HG03521 (cell line): ENCODE measurements around the gene SERPINH1.

Source experiments
- ATAC-seq: cut with Tn5 transposase; IDR thresholded peaks from one replicate; pipeline ENCODE4 v1.9.1; 2021; ENCODE audit warnings: mild to moderate bottlenecking, moderate library complexity; ENCODE audit not compliant: unreplicated experiment

SERPINH1 gene

GRCh38 chr11:75562048-75562835 lies at the start of gene SERPINH1:
Gene SERPINH1, plus strand, starts transcription at chr11:75562253. Its CDS starts 4,097 bp downstream, at chr11:75566350.
- ATAC-seq: peak; percentile 59

DNA sequence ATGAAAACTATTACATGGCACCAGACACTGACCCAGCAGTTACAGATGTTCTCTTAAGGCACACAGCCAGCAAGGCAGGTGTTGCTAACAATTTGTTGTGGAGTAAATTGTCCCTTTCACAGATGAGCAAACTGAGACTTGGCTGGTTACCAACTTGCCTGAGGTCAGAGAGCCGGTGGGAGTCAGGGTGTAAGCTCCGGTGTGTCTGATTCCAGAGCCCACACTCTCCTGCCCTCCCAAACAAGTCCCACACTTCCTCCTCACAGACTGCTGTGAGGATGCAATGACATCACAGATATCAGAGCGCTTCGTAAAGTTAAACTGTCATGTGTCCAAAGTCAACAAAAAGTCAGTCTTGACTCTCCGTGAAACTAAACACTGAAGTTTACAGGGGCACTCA lies 48.8 kb upstream of the SERPINH1 start:
- ATAC-seq: no peak

GRCh38 chr11:75514596-75514995 lies 47.5 kb upstream of the SERPINH1 start:
- no peak for ATAC-seq

GRCh38 chr11:75516140-75516539 lies 45.9 kb upstream of the SERPINH1 start:
- ATAC-seq: no peak

GRCh38 chr11:75516886-75517285 lies 45.2 kb upstream of the SERPINH1 start:
- ATAC-seq: no peak

DNA sequence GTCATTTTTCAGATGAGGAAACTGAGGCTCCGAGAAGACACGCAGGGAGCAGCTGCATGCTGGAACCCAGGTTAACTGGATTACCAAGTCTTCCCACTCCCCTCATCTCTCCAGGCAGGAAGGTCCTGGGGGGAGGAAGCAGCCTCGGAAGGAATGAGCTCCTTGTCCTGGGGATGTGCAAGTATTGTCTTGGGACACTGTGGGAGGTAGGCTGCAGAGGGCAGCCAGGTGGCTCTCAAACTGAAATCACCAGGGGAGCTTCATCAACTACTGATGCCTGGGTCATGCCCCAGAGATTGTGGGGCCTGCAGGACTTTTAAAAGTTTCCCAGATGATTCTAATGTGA lies 43.9 kb upstream of the SERPINH1 start:
- ATAC-seq: no peak

GRCh38 chr11:75518771-75519653 lies 43.0 kb upstream of the SERPINH1 start:
- ATAC-seq: no peak

- ATAC-seq: no peak
Measured at GRCh38 chr11:75520688-75521087, 41.4 kb upstream of the SERPINH1 start.

DNA sequence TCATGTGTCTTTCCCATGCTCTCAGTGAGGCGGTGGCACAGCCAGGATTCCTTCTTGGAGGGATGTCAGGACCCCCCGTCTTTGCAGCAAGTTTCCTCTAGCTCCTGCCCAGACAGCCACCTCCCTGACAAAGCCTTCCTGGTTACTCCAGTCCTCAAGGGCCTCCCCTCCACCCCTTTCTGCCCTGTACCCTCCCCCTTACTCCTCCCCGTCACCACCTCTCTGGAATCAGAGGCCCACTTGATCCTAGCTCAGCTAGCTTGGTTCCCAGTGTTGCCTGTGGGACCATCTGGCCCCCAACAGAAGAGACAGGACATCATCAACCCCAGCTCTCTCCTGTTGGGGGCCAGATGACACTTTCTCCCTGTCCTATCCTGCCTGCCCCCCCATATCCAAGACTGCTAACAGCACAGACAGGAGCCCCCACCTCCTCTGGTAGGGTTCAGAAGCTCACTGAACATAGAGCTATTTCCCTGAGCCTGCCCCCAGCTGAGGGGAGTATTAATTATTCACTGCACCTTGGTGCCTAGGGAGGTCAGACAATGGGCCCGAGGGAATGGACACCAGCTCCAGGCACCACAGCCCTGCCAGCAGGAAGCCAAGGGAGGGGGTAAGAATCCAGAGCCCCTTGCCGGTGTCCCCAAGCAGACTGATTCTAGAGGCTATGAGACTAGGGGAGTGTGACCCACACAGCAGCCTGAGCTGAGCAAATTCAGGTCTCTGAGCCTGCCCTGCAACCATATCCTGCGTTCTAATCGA lies 39.6 kb upstream of the SERPINH1 start:
- no peak for ATAC-seq

DNA sequence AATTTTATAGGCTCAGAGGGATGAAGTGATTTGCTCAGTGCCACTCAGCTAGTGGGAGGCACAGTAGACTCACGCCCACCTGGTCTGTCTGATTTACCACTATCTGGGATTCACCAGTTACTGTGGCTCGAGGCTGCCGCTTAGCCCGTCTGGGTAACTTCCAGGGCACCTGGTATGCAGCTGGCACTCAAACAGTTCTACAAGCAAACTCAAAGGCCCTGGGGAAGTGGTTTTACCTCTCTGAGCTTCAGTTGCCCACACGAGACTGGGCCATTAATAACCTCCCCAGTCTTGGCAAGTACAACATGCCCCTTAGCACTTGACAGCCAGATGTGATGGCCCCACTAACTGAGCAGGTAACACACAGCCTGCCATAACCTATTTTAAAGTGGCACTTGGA lies 38.9 kb upstream of the SERPINH1 start:
- no peak for ATAC-seq

DNA sequence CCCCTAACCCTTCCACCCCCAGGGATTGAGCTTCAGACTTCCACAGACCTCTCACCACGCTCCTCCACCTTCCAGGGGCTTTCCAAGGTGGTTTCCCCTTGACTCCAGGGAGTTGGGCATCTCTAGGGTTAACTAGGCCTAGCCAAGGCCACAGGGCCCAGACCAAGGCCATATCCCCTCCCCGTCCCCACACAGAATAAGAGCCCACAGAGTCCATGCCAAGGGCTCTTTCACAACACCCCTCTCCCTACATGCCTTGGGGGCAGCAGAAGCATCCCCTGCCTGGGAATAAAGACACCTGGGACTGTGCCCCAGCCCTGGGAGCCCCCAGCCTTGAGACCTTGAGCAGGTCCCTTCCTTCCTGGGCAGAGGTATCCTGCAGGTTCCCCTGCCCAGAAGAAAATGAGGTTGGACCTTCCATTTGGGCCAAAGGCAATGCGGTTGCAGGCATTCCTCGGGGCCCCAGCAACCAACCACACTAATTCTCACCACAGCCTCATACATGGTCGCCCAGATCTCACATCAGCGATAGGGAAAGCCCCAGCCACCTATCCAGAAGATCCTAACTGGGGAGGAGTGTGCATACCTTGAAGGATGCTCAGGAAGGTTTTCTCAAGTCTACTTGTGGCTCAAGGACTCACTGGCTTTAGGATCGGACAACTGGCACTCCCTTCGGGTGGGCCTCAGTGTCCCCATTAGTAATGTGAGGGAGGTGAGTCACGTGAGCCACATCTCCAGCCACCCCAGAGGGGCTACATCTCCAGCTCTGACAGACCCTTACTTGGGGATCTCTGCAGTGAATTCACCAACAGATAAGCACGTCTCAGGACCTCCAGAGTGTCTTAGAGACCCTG lies 38.0 kb upstream of the SERPINH1 start:
- no peak for ATAC-seq

DNA sequence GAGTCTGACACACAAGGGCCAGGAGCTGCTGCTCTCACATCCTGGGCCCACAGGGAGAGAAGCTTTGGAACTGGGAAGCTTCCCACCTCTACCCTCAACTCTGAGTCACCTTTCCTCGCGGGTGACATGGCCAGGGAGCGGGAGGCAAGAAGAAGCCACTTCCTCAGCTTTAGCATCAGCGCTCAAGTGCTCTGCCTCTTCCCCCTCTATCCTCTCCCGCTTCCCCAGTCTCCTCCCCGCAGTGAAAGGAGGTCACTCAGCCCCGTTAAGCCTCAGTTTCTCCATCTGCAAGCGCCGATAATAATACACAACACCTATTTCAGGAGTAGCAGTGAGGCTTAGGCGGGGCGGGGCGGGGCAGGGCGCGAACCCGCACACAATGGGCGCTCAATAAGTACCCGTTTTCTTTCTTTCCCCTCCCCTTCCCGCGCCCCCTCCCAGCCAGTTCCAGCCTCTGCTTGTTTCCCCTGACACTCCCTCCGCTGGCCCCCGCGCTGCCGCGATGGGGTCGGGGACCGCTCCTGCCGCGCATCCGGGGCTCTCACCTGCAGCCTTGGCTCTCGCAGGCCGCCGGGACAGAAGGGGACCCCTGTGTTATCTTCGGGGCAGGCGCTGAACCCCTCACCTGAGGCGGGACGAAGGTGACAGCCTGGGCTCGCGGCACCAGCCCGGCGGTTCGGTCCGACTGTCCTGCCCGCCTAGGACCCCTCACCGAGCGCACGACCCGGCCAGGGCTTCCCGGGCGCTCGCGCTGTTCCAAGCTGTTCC lies 37.2 kb upstream of the SERPINH1 start:
- no peak for ATAC-seq

DNA sequence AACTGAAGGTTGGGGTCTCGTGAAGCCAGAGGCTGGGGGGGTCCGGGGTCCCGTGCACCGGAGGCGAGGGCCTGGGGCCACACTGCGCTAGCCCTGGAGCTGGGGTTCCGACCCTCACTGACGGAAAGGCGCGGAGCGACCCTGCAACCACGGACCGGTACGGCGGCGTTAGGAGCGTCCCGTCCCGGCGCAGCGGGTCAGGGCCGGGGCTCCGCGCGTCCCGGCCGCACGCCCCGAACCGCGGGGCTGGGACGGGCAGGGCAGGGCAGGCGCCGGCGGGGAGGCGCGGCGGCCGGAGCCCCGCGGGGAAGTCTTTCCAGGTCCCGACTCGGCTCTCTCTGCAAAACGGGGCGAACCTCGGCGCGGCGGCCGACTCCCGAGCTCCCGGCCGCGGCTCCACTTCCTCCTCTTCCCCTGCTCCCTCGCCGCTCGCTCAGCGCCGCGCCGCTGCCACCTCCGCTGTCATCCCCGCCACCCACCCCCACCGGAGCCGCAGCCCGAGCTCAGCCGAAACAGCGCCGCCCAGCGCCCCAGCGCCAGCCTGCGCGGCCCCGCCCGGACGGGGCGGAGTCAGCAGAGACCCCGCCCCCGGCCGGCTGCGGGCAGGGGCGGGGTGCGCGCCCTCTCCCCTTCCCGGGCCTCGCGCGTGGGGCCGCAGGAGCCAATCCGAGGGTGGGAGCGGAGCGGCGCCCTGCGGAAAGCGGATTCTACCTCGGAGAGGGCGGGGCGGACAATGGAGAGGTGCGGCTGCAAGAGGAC lies 36.4 kb upstream of the SERPINH1 start, which contains the start of gene GDPD5:
Gene GDPD5 (minus strand): TSS at position 509 of the 759 bp plus-strand sequence. CDS start 48,206 bp downstream, outside the sequence.
- ATAC-seq: peak; percentile 70

- no peak for ATAC-seq
Measured at GRCh38 chr11:75526192-75526541, 35.9 kb upstream of the SERPINH1 start.

GRCh38 chr11:75527130-75527529 lies 34.9 kb upstream of the SERPINH1 start:
- ATAC-seq: no peak

DNA sequence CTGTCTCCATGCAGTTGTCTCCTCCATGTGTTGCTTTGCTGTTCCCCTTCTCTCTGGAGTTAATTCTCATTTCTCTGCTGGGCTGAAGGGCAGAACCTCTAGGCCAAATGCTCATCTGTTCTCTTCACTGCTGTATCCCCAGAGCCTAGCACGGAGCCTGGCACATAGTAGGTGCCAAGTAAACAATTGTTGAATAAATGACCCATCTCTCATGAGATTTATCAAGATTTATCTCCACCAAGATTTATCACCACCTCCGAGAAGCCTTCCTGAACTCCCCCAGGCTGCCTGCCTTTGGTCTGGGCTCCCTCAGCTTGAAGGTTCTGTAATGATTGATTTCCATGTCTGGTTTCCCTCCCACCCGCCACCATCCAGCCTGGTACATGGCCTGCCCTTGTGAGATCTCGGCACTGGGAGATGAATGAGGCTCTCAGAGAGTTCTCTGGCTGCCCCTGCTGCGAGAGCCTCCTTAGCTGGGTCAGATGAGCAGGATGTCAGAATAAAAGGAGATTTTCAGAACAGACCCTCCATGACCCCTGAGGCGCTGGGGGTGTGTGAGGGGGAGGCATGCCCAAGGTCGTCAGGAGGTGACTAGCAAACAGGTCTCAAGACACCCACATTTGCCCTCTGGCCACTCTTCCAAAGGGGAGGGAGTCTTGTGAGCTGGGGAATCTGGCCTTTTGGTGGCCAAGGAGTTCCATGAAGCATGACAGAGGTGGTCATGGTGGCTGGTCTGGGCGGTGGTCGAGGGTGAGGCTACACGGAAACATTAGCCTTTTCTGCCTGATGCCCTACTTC lies 33.9 kb upstream of the SERPINH1 start:
- ATAC-seq: no peak

- ATAC-seq: no peak
Measured at GRCh38 chr11:75530577-75530976, 31.5 kb upstream of the SERPINH1 start.

GRCh38 chr11:75531325-75531724 lies 30.7 kb upstream of the SERPINH1 start:
- no peak for ATAC-seq
